ENCODE data around the gene SLC25A33. TPM values are rescaled to one million over a fixed set of nuclear protein-coding genes. Genes with fewer than 3 reads are reported as not detected.

Gene SLC25A33
- total RNA-seq, 4 donors from 2014 or later, result 4.9 to 12.5 (median 6.6) TPM

- Histone ChIP-seq H3K27ac (no peak overlapping the region), H3K4me3 (no peak overlapping the region), H3K27me3 (peaks cover under 1% of the 10 kb centered on the region), H3K9me3 (no peaks in the 10 kb centered on the region), H3K36me3 (no peaks in the 10 kb centered on the region), H3K4me1 (no peaks in the 10 kb centered on the region)
- 93% methylated on average over 13 of the region's 13 CpGs; no CpG with 5 or more reads in 1 of the 2 donors for WGBS, 2 donors (ENCODE audit: low coverage in 1 of 2)
- no peak for DNase-seq
- intact Hi-C loops (cut with DNase I; ENCODE audit: low total_unique reads), result no loop called here
- TF ChIP-seq POLR2AphosphoS5 (IDR thresholded peaks at IDR 0.05) (no peak), CTCF (IDR thresholded peaks at IDR 0.05) (no peak), POLR2A (IDR thresholded peaks at IDR 0.05) (no peak), EP300 (IDR thresholded peaks at IDR 0.05; ENCODE audit: low read depth) (no peak)
- in situ Hi-C loops (cut with MboI; ENCODE audit: low pct_ligation_motif_present in 1 of 4, low pct_unique_long_range_greater_than_20kb in 1 of 4, low sequenced_read_pairs in 3 of 4), result no loop called here
These were observed 72.5 kb downstream of the SLC25A33 start for GRCh38 chr1:9611716-9612115.

- in situ Hi-C loops (cut with MboI; ENCODE audit: low pct_ligation_motif_present in 1 of 4, low pct_unique_long_range_greater_than_20kb in 1 of 4, low sequenced_read_pairs in 3 of 4), result no loop called here
- WGBS, 2 donors (ENCODE audit: low coverage in 1 of 2), result 88% methylated on average over 10 of the region's 11 CpGs; no CpG with 5 or more reads in 1 of the 2 donors
- H3K36me3 ChIP-seq, result no peaks in the 10 kb centered on the region
- TF ChIP-seq POLR2A (IDR thresholded peaks at IDR 0.05) (no peak), POLR2AphosphoS5 (IDR thresholded peaks at IDR 0.05) (no peak), EP300 (IDR thresholded peaks at IDR 0.05; ENCODE audit: low read depth) (no peak), CTCF (IDR thresholded peaks at IDR 0.05) (no peak)
- intact Hi-C loops (cut with DNase I; ENCODE audit: low total_unique reads), result no loop called here
- no peaks in the 10 kb centered on the region for H3K9me3 ChIP-seq
- no peak overlapping the region for H3K27ac ChIP-seq
- DNase-seq, result no peak
- H3K4me3 ChIP-seq, result no peak overlapping the region
- peaks cover 7% of the 10 kb centered on the region for H3K27me3 ChIP-seq
- H3K4me1 ChIP-seq, result no peaks in the 10 kb centered on the region
These were observed 73.0 kb downstream of the SLC25A33 start for GRCh38 chr1:9612162-9612845.

DNA sequence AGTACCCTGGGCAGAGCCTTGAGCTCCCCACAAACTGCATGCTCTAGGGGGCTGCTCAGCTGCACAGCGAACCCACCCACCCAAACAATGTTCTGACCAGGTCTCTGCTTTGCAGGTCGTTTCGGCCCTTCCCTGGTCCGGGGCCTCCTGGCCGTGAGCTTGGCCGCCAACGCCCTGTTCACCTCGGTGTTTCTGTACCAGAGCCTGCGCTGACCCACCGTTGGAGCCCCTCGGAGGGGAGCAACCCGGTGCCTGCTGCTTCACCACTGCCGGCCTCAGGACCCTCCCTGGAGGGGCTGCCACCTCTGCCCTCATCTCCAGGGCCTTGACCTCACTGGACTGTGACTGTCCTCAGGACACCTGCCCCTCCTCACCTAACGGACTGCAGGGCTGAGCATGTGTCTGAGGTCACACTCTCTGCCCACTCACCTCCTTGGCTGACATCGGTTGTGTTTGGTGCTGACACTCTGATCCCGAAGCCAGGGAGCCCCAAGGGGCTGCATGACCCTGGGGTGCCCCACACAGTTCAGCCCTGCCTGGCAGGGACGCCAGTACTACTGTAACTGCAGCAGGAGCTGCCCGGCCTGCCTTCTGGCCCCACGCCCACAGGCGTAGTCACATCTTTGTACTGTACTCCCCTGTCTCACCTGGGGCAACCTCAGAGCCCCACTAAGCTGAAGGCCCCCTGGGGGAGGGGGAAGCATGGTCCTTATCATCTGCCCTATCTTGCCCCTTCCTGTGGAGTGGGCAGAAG, 73.8 kb downstream of the SLC25A33 start:
- no peaks in the 10 kb centered on the region for H3K9me3 ChIP-seq
- no peaks in the 10 kb centered on the region for H3K4me1 ChIP-seq
- in situ Hi-C loops (cut with MboI; ENCODE audit: low pct_ligation_motif_present in 1 of 4, low pct_unique_long_range_greater_than_20kb in 1 of 4, low sequenced_read_pairs in 3 of 4), result no loop called here
- H3K27ac ChIP-seq, result no peak overlapping the region
- 81% methylated on average over 20 of the region's 20 CpGs; no CpG with 5 or more reads in 1 of the 2 donors for WGBS, 2 donors (ENCODE audit: low coverage in 1 of 2)
- H3K4me3 ChIP-seq, result no peak overlapping the region
- H3K36me3 ChIP-seq, result no peaks in the 10 kb centered on the region
- DNase-seq, result no peak
- intact Hi-C loops (cut with DNase I; ENCODE audit: low total_unique reads), result no loop called here
- peaks cover 14% of the 10 kb centered on the region for H3K27me3 ChIP-seq
- TF ChIP-seq POLR2AphosphoS5 (IDR thresholded peaks at IDR 0.05), result no peak
- no peak for TF ChIP-seq POLR2A (IDR thresholded peaks at IDR 0.05)

DNA sequence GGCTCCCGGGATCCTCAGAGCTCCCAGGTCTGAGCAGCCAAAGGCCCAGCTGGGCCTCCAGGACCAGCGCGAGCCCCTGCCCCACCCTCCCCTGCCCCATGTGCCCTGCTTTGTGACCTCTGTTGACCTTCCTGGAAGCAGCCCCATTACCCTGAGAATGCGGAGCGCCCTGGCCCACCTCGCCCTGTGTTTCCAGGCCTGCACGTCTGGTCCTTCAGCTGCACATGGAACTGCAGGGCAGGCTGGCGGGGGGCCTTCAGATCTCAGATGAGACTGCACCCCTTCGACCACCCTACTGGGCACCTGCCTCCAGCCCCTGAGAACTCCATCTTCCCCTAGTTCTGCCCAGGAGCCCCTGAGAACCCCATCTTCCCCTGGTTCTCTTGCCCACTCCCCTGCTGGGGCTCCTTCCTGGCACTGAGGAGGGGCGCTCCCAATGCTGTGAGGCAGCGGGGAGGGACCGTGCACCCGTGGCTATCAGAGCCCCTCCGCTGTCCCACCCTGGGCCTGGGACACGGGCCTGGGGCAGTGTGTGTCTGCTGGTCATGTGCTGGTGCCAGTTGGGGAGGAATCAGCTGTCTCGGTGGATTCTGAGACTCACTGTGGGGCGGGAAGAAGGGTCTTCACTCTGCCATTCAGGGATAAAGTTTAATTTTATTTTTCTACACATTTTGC, 74.5 kb downstream of the SLC25A33 start:
- Histone ChIP-seq H3K4me3 (no peak overlapping the region), H3K27me3 (peaks cover 20% of the 10 kb centered on the region), H3K27ac (no peak overlapping the region), H3K9me3 (no peaks in the 10 kb centered on the region), H3K4me1 (no peaks in the 10 kb centered on the region), H3K36me3 (no peaks in the 10 kb centered on the region)
- no peak for DNase-seq
- intact Hi-C loops (cut with DNase I; ENCODE audit: low total_unique reads), result no loop called here
- in situ Hi-C loops (cut with MboI; ENCODE audit: low pct_ligation_motif_present in 1 of 4, low pct_unique_long_range_greater_than_20kb in 1 of 4, low sequenced_read_pairs in 3 of 4), result no loop called here
- 87% methylated on average over 16 of the region's 17 CpGs; no CpG with 5 or more reads in 1 of the 2 donors for WGBS, 2 donors (ENCODE audit: low coverage in 1 of 2)
- no peak for TF ChIP-seq POLR2AphosphoS5 (IDR thresholded peaks at IDR 0.05)
- no peak for TF ChIP-seq CTCF (IDR thresholded peaks at IDR 0.05)
- TF ChIP-seq POLR2A (IDR thresholded peaks at IDR 0.05), result no peak
- no peak for TF ChIP-seq EP300 (IDR thresholded peaks at IDR 0.05; ENCODE audit: low read depth)

All from transverse colon (tissue), 4 donors.